ENCODE data around the gene CUL2.

GRCh38 chr10:35096312-35096711 lies 6.2 kb upstream of the CUL2 start:
- TF ChIP-seq POLR2AphosphoS5 (IDR thresholded peaks at IDR 0.05; ENCODE audit: low read depth, low read length) = no peak
- no peak for TF ChIP-seq CTCF (IDR thresholded peaks at IDR 0.05)
- TF ChIP-seq REST (IDR thresholded peaks at IDR 0.05; ENCODE audit: insufficient read depth in 1 of 2, low read depth in 2 of 2, low read length in 1 of 2) = no peak
- TF ChIP-seq SIN3A (IDR thresholded peaks at IDR 0.05; ENCODE audit: borderline replicate concordance, insufficient read depth, low read depth, low read length) = no peak
- no peak for TF ChIP-seq TCF7L2 (IDR thresholded peaks at IDR 0.05; ENCODE audit: low read depth, low read length)
